ENCODE results near the gene TMEM131L. TPM values are rescaled to one million over a fixed set of nuclear protein-coding genes. Genes with fewer than 3 reads are reported as not detected.

Gene TMEM131L
- polyA plus RNA-seq, 1 donor, result 46.6 TPM

Other genes with a start within 250 kb of the TMEM131L start
- gene MND1, start 121.7 kb upstream of the TMEM131L start, polyA plus RNA-seq (ENCODE audit: insufficient read length), result 3.5 TPM
- 2.2 TPM for gene TLR2, start 217.9 kb downstream of the TMEM131L start, polyA plus RNA-seq (ENCODE audit: insufficient read length)